Measurements from ENCODE around the gene MLLT3.

MLLT3 gene

DNA sequence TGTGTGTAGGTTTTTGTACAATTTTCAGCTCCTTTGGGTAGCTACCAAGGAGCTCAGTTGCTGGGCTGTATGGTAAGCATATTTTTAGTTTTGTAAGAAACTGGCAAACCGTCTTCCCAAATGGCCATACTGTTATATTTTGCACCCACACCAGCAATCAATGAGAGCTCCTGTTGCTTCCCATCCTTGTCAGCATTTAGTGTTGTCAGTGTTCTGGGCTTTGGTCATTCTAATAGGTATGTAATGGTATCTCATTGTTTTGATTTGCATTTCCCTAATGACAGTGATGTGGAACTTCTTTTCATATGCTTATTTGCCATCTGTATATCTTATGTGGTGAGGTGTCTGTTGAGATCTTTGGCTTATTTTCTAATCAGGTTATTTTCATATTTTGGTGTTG lies 320.1 kb downstream of the MLLT3 start:
- TF ChIP-seq POLR2AphosphoS5 (IDR thresholded peaks at IDR 0.05; ENCODE audit: low read depth, low read length) (no peak), SPI1 (IDR thresholded peaks at IDR 0.05; ENCODE audit: low read depth, low read length) (no peak), POU2F2 (IDR thresholded peaks at IDR 0.05; ENCODE audit: low read depth, low read length) (no peak), PAX5 (IDR thresholded peaks at IDR 0.05; ENCODE audit: insufficient read depth, low read length, severe bottlenecking) (no peak), POLR2A (IDR thresholded peaks at IDR 0.05; ENCODE audit: low read depth, low read length) (no peak), TAF1 (IDR thresholded peaks at IDR 0.05; ENCODE audit: low read depth, low read length) (no peak)
- DNase-seq (ENCODE audit: insufficient read length, low spot score) = no peak
- FAIRE-seq = no peak

DNA sequence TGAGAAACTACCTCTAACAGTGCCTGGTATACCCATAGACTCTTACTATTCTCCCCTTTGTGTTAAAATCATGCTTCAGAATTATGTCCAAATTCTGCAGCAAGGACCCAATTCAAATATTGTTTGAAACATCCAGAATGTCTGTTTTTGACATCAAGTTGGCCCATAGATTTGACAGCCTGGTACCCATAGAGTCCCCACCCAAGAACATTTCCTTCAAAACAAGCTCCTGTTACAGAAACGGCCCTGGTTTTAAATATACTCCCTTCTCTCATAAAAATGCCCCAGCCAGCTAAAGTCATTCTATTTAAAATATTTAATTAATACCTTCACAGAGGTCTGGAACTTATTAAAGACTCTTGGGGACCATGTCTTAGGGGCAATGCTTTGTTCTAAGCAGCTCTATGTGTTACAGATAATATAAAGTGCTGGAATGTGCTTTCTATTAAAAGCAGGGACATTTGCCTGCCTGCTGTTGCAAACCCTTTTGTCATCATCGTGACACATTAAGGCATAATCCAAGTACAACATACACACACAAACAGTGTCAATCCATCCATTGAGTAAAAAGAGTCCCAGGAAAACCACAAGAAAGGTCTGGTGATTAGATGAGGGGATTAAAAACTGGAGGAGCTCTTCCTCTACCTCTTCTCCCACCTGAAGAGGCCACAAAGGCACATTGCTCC lies 321.7 kb downstream of the MLLT3 start:
- no peak for DNase-seq (ENCODE audit: insufficient read length, low spot score)
- TF ChIP-seq POLR2AphosphoS5 (IDR thresholded peaks at IDR 0.05; ENCODE audit: low read depth, low read length) = no peak
- TF ChIP-seq SPI1 (IDR thresholded peaks at IDR 0.05; ENCODE audit: low read depth, low read length) = no peak
- TF ChIP-seq PAX5 (IDR thresholded peaks at IDR 0.05; ENCODE audit: insufficient read depth, low read length, severe bottlenecking) = no peak
- TF ChIP-seq POLR2A (IDR thresholded peaks at IDR 0.05; ENCODE audit: low read depth, low read length) = no peak
- no peak for TF ChIP-seq POU2F2 (IDR thresholded peaks at IDR 0.05; ENCODE audit: low read depth, low read length)
- no peak for TF ChIP-seq TAF1 (IDR thresholded peaks at IDR 0.05; ENCODE audit: low read depth, low read length)
- no peak for FAIRE-seq

DNA sequence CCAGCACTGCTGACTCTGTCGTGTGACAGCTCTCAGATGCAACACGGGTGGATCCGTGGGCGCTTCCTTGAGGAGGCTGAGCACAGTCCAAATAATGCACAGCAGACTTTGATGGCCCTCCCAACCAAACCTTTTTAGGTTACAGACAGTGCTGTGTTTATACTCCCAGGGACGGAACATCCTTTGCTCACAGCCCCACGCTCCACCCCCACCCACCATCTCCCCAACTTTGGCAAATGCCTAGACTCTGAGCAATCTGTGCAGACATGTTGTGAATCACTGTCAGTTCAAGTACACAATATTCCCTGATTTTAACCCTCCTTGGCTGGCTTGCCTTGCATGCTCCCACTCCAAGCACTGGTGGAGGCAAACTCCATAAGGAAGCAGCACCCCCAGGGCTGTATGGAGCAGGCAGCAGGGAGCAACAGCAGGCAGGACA lies 324.6 kb downstream of the MLLT3 start:
- FAIRE-seq (no peak), DNase-seq (ENCODE audit: insufficient read length, low spot score) (no peak)
- TF ChIP-seq POLR2A (IDR thresholded peaks at IDR 0.05; ENCODE audit: low read depth, low read length) (no peak), PAX5 (IDR thresholded peaks at IDR 0.05; ENCODE audit: insufficient read depth, low read length, severe bottlenecking) (no peak), SPI1 (IDR thresholded peaks at IDR 0.05; ENCODE audit: low read depth, low read length) (no peak), POLR2AphosphoS5 (IDR thresholded peaks at IDR 0.05; ENCODE audit: low read depth, low read length) (no peak), POU2F2 (IDR thresholded peaks at IDR 0.05; ENCODE audit: low read depth, low read length) (no peak), TAF1 (IDR thresholded peaks at IDR 0.05; ENCODE audit: low read depth, low read length) (no peak)

DNA sequence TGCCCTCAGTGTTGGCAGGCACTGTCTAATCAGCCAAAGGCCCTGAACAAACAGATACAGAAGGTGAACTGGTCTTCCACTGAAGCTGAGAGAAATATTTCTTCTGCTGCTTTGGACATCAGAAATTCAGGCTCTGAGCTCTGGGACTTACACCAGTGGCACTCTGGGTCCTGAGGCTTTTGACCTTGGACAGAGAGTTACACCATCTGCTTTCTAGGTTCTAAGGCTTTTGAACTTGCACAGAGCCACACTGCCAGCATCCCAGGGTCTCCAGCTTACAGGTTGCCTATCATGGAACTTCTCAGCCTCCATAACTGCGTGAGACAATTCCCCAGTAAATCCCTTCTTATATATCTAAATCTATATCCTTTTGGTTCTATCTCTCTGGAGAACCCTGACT lies 326.7 kb downstream of the MLLT3 start:
- FAIRE-seq (no peak), DNase-seq (ENCODE audit: insufficient read length, low spot score) (no peak)
- TF ChIP-seq PAX5 (IDR thresholded peaks at IDR 0.05; ENCODE audit: insufficient read depth, low read length, severe bottlenecking) = no peak
- TF ChIP-seq POLR2A (IDR thresholded peaks at IDR 0.05; ENCODE audit: low read depth, low read length) = no peak
- TF ChIP-seq TAF1 (IDR thresholded peaks at IDR 0.05; ENCODE audit: low read depth, low read length) = no peak
- no peak for TF ChIP-seq POLR2AphosphoS5 (IDR thresholded peaks at IDR 0.05; ENCODE audit: low read depth, low read length)
- TF ChIP-seq POU2F2 (IDR thresholded peaks at IDR 0.05; ENCODE audit: low read depth, low read length) = no peak
- no peak for TF ChIP-seq SPI1 (IDR thresholded peaks at IDR 0.05; ENCODE audit: low read depth, low read length)

DNA sequence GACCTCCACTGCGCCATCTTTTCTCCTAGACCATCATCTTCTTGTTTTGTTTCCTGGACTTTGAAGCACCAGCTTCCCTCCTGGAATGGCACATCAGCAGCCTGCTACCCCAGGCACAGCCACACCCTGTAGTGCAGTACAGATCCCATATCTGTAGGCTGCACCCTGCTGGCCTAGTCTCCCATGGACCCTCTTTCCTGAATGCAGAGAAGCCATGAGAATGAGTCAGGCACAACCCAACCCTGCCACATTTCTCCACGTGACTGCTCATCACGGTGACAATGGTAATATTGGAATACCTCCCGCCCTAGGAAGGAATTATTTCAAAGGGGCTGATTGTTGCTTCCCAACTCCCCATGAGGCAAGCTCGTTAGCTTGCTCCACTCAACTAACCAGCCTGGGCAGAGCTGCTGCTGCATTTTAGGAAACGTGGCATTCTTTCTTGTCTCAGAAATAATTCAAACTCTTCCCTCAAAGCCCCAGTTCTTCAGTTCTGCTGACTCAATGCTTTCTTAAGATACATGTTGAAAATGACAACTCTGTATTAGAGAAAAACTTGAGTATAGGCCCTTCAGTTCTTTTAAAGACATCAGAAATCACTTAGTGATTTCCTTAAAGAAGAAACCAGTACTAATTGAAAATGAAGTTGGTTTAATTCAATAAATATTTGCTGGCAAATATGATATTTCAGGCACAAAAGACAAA lies 328.1 kb downstream of the MLLT3 start:
- no peak for TF ChIP-seq SPI1 (IDR thresholded peaks at IDR 0.05; ENCODE audit: low read depth, low read length)
- no peak for TF ChIP-seq POU2F2 (IDR thresholded peaks at IDR 0.05; ENCODE audit: low read depth, low read length)
- TF ChIP-seq TAF1 (IDR thresholded peaks at IDR 0.05; ENCODE audit: low read depth, low read length) = no peak
- no peak for TF ChIP-seq POLR2A (IDR thresholded peaks at IDR 0.05; ENCODE audit: low read depth, low read length)
- no peak for TF ChIP-seq PAX5 (IDR thresholded peaks at IDR 0.05; ENCODE audit: insufficient read depth, low read length, severe bottlenecking)
- TF ChIP-seq POLR2AphosphoS5 (IDR thresholded peaks at IDR 0.05; ENCODE audit: low read depth, low read length) = no peak
- no peak for DNase-seq (ENCODE audit: insufficient read length, low spot score)
- FAIRE-seq = no peak

- no peak for DNase-seq (ENCODE audit: insufficient read length, low spot score)
- TF ChIP-seq POLR2AphosphoS5 (IDR thresholded peaks at IDR 0.05; ENCODE audit: low read depth, low read length) (no peak), TAF1 (IDR thresholded peaks at IDR 0.05; ENCODE audit: low read depth, low read length) (no peak), POLR2A (IDR thresholded peaks at IDR 0.05; ENCODE audit: low read depth, low read length) (no peak), PAX5 (IDR thresholded peaks at IDR 0.05; ENCODE audit: insufficient read depth, low read length, severe bottlenecking) (no peak), POU2F2 (IDR thresholded peaks at IDR 0.05; ENCODE audit: low read depth, low read length) (no peak)
- FAIRE-seq = no peak
Observed at GRCh38 chr9:20292002-20292401, 330.3 kb downstream of the MLLT3 start.
